Body of pancreas (tissue), 4 donors: ENCODE data around the gene TRPC4. TPM values are rescaled to one million over a fixed set of nuclear protein-coding genes. Genes with fewer than 3 reads are reported as not detected.
A peak's percentile ranks its signal among the peaks of the same experiment; 100 is the strongest.

Experiments used
- ATAC-seq: fragments of 150-250 bp; one replicate; pipeline ENCODE4 v1.9.1; 2016
- DNase-seq, 4 donors: peaks; one replicate each; pipeline ENCODE4 v3.0.0-alpha.2; 2019
- H3K27ac ChIP-seq, 4 donors: fragments of 200-600 bp; sonication (generic); 1 replicate in 3 of 4; 2 replicates in 1 of 4; pipeline versions ENCODE4 v1.5.1 to v1.6.1; 2016 to 2019; ENCODE audit warnings: mild to moderate bottlenecking in 1 of 4, mixed read lengths in 1 of 4, moderate library complexity in 1 of 4
- H3K27me3 ChIP-seq, 2 donors: fragments of 200-600 bp; sonication (generic); one replicate each; pipeline ENCODE4 v1.6.0; 2016; ENCODE audit warnings: mild to moderate bottlenecking in 1 of 2
- H3K36me3 ChIP-seq, 2 donors: fragments of 200-600 bp; sonication (generic); replicated peaks in 1 of 2; 2 replicates each; pipeline ENCODE4 v1.5.1; 2016; ENCODE audit warnings: low read depth in 2 of 2; ENCODE audit not compliant: insufficient read depth in 1 of 2
- H3K4me1 ChIP-seq: fragments of 200-600 bp; sonication (generic); one replicate; pipeline ENCODE4 v1.6.0; 2016
- H3K4me3 ChIP-seq, 2 donors: fragments of 200-600 bp; sonication (generic); 1 replicate in 1 of 2; 2 replicates in 1 of 2; pipeline ENCODE4 v1.5.1; 2016 to 2019
- H3K9me3 ChIP-seq, 3 donors: fragments of 200-600 bp; sonication (generic); 1 replicate in 2 of 3; 2 replicates in 1 of 3; pipeline ENCODE4 v1.5.1; 2016
- POLR2A ChIP-seq, 3 donors: fragments of 450-650 bp; IDR thresholded peaks; one replicate each; pipeline ENCODE4 v1.6.1; 2016; ENCODE audit warnings: antibody characterized with exemption in 3 of 3, mild to moderate bottlenecking in 2 of 3
- WGBS, 2 donors: methylation state at CpG; one replicate each; pipeline ENCODE4 v1.1.5; 2017; 5-methylcytosine and 5-hydroxymethylcytosine counted together
- intact Hi-C: fragments of 100-400 bp; cut with DNase I; formaldehyde crosslinking; loops from one replicate; pipeline ENCODE4 v1.15.1; 2023
- total RNA-seq, 2 donors: library from RNA; depleted of rRNA; stranded (reverse); fragments of >200 nt; gene quantifications; one replicate each; pipeline ENCODE4 v1.1.0, GENCODE V29; 2016
- TF ChIP-seq, protein P1 (sequence below), 7 experiments: fragments of 450-650 bp in 4 of 7; fragments of 200-600 bp in 3 of 7; sonication (generic) in 3 of 7; IDR thresholded peaks; one replicate each; pipeline ENCODE4 v1.5.1; 2016 to 2019; ENCODE audit warnings: antibody characterized with exemption in 7 of 7

Gene TRPC4
- total RNA-seq, result 1 to 10 TPM in 1 of 2 donors, under 1 TPM in 1; 0.33 to 2.6 TPM

DNA sequence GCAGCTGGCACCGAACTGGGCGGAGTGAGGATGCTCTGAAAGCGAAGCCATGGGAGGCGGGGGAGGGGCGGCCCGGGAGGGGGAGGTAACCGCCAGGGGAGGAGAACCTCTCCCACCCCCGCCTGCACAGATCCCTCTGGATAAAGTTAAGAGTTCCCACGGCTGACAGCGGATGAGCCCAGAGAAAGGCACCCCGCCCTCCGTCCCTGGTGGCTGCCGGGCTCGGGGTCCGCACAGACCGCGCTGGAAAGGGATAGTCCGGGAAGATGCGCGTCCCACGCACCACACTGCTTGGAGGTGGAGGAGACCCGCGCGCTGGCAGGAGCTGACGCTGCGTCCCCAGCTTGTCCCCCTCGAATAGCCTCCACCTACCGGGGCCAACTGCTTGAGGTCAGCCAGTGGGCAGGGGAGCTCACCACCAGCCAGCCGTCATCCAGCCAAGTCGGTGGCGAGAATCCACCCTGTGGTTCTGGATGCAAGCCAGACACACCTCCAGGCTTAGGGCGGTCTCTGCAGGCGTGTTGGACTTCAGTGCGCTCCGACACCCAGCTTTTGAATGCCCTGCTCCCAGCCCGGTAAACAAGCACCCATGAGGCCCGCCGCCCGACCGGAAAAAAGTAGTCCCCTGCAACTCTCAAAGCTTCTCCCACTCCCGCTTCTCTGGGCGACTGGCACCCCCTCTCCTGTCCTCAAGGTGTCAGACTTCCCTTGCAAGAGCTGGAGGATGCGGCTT lies at the start of gene TRPC4:
TRPC4 (minus strand) TSS at position 17 of the 733 bp plus-strand sequence. CDS start 86,439 bp downstream, outside the sequence.
- no peaks in the 10 kb centered on the region for H3K36me3 ChIP-seq
- H3K27me3 ChIP-seq, result no peaks in the 10 kb centered on the region
- intact Hi-C loops, result no loop called here
- H3K4me3 ChIP-seq, result peak within 1 kb of the TSS in 1 of 2 donors; percentile 39
- peak; percentile 51 to 63 (median 56) for DNase-seq
- ATAC-seq, result peak; percentile 69
- 1 to 3% methylated on average over 30 to 42 of the region's 43 CpGs for WGBS, 2 donors
- TF ChIP-seq, protein P1, sequence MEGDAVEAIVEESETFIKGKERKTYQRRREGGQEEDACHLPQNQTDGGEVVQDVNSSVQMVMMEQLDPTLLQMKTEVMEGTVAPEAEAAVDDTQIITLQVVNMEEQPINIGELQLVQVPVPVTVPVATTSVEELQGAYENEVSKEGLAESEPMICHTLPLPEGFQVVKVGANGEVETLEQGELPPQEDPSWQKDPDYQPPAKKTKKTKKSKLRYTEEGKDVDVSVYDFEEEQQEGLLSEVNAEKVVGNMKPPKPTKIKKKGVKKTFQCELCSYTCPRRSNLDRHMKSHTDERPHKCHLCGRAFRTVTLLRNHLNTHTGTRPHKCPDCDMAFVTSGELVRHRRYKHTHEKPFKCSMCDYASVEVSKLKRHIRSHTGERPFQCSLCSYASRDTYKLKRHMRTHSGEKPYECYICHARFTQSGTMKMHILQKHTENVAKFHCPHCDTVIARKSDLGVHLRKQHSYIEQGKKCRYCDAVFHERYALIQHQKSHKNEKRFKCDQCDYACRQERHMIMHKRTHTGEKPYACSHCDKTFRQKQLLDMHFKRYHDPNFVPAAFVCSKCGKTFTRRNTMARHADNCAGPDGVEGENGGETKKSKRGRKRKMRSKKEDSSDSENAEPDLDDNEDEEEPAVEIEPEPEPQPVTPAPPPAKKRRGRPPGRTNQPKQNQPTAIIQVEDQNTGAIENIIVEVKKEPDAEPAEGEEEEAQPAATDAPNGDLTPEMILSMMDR (IDR thresholded peaks at IDR 0.05), result peak in 6 of 7 experiments; percentile 30 to 60 (median 50)
- no peak for TF ChIP-seq POLR2A (IDR thresholded peaks at IDR 0.05)
- H3K9me3 ChIP-seq, result no peaks in the 10 kb centered on the region
- peaks cover 17% of the 10 kb centered on the region for H3K4me1 ChIP-seq
- H3K27ac ChIP-seq, result peak within 1 kb of the TSS in 3 of 4 donors; percentile 27 to 32 (median 31)

DNA sequence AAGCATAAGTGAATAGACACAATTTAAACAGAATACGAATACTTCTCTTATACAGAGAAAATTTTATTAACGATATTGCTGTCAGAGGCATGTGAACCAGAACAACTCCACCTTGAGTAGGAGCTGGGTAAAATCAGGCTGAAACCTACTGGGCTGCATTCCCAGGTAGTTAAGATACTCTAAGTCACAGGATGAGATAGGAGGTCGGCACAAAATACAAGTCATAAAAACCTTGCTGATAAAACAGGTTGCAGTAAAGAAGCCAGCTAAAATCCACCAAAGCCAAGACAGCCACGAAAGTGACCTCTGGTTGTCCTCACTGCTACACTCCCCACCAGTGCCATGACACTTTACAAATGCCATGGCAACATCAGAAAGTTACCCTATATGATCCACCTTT lies 49.2 kb upstream of the TRPC4 start:
- intact Hi-C loops, result no loop called here
- no peak overlapping the region for H3K27ac ChIP-seq
- no peaks in the 10 kb centered on the region for H3K36me3 ChIP-seq
- no peak for ATAC-seq
- H3K27me3 ChIP-seq, result no peaks in the 10 kb centered on the region
- WGBS, 2 donors, result 11 to 15% methylated on average over 4 of the region's 4 CpGs
- no peaks in the 10 kb centered on the region for H3K9me3 ChIP-seq
- peak in 1 of 4 donors; percentile 3 for DNase-seq
- peaks cover 4% of the 10 kb centered on the region for H3K4me1 ChIP-seq
- TF ChIP-seq, protein P1 (IDR thresholded peaks at IDR 0.05), result peak in 1 of 7 experiments; percentile 7
- TF ChIP-seq POLR2A (IDR thresholded peaks at IDR 0.05), result no peak
- no peak overlapping the region for H3K4me3 ChIP-seq

DNA sequence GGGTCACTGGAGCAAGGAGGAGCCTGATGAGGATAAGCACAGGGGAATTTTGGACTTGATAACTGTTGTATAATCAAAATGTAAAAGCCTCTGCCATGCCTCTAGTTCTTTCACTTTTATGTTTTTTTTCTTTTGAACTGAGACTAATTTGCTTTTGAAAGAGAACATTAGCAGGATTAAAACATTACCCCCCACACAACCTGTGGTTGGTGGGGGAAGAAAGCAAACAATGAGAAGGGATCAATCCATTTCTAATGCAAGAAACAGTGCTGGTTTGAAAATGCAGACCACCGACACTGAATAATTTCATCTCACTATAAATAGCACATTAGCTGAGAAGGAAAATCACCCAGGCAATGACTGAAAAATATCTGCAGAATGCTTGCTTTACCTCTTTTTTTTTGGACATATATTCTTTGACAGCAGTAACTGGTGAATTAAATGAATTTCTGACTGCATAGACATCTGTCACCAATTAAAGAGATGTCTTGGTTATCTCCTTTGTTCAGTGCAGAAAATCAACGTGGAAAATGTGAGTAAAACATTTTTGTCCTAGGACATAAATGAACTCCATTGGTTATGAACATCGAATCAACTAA lies 48.6 kb upstream of the TRPC4 start:
- intact Hi-C loops, result no loop called here
- WGBS, 2 donors, result 37 to 51% methylated on average over 3 of the region's 3 CpGs
- DNase-seq (no peak), ATAC-seq (no peak)
- TF ChIP-seq POLR2A (IDR thresholded peaks at IDR 0.05), result no peak
- TF ChIP-seq, protein P1 (IDR thresholded peaks at IDR 0.05), result no peak
- H3K4me3 ChIP-seq, result no peak overlapping the region
- H3K4me1 ChIP-seq, result peaks cover 4% of the 10 kb centered on the region
- no peaks in the 10 kb centered on the region for H3K9me3 ChIP-seq
- H3K27me3 ChIP-seq, result no peaks in the 10 kb centered on the region
- H3K27ac ChIP-seq, result no peak overlapping the region
- no peaks in the 10 kb centered on the region for H3K36me3 ChIP-seq

DNA sequence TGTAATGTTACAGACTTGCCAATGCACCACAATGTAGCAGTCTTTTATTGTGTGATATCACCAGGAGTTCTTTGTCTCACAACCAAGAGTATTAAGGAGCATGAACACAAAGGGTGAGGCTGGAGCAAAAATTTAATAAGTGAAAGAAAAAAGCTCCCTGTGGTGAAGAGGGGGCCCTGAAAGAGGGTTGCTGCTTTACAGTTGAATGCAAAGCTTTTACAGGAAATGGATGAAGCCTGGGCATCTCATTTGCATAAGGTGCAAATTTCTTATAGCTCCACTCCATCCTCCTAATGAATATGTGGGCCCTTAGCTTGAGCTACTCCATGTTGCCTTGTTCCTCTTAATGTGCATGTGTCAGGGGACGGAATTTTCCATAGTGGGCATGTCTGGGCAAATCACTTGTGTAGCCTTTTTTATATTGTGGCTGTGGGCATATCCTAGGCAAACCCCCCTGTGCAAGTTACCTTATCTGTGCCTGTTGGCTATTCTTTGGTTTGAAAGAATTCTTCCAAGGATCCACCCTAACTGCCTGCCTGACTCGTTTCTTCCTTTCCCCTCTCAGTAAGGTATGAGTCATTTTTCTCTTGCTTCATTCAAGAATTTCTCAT lies 45.3 kb upstream of the TRPC4 start:
- no peak for ATAC-seq
- 15 to 33% methylated on average over 2 of the region's 2 CpGs for WGBS, 2 donors
- TF ChIP-seq, protein P1 (IDR thresholded peaks at IDR 0.05), result no peak
- TF ChIP-seq POLR2A (IDR thresholded peaks at IDR 0.05), result no peak
- Histone ChIP-seq H3K36me3 (no peaks in the 10 kb centered on the region), H3K27me3 (no peaks in the 10 kb centered on the region), H3K27ac (no peak overlapping the region), H3K9me3 (no peaks in the 10 kb centered on the region), H3K4me1 (peaks cover 4% of the 10 kb centered on the region), H3K4me3 (no peak overlapping the region)
- no peak for DNase-seq
- intact Hi-C loops, result no loop called here
